ENCODE results near the gene MINK1.

MINK1 gene

DNA sequence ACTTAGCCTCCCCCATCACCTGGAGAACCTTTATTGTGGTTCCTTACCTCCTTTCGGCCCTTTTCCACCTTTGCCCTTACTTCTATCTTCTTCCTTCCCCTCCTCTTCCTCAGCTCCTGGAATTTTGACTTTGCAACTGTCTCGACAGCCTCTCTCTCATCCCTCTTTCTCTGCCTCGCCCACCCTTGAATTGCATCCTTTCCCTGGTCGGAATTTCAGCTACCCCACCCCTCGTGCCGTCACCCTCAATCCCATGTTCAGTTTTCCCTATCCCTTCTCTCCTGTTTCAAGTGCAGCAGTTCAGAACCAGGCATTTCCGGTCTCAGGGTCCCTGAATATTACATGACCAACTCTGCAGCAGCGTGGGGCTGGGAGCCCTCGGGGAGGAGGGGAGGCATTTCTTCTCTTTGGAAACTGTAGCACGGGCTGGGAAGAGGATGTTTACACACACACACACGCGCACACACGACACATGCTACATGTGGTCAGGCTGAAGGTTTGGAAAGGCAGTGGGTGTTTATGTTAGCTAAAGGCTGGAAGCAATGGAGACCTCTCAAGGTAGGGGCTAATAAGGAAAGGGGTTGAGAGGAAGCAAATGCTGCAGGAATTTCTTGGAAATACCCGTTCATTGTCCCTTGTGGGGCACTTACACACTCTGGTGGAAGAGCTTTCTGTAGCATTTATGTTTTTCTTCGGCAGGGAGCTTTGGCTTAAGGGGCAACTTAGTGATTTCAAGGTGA is 971 bp downstream of the MINK1 start:
- TF ChIP-seq GATA1 (IDR thresholded peaks at IDR 0.05; ENCODE audit: low read depth, low read length) = no peak
- no peak for TF ChIP-seq POLR2A (IDR thresholded peaks at IDR 0.05; ENCODE audit: low read length)
- DNase-seq = peak; percentile 37 to 46

DNA sequence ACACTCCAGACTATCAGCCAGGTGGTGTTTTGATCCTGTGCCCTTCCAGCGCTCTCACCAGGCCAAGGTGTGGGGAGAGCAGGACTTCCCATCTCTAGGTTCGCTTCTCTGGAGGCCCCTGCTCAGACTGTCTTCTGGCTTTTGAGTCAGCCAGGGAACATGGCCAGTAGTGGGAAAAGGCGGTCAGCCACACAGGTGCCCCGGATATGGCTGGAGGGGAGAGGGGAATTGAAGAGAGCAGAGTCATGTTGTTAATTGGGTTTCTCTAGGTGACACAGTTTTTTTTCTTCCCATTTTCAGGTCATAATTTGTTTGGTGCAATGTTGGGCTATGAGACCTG is 1.5 kb downstream of the MINK1 start:
- DNase-seq = peak in 1 of 2 experiments; percentile 37
- TF ChIP-seq POLR2A (IDR thresholded peaks at IDR 0.05; ENCODE audit: low read length) (no peak), GATA1 (IDR thresholded peaks at IDR 0.05; ENCODE audit: low read depth, low read length) (no peak)

- TF ChIP-seq POLR2A (IDR thresholded peaks at IDR 0.05; ENCODE audit: low read length) = no peak
- TF ChIP-seq GATA1 (IDR thresholded peaks at IDR 0.05; ENCODE audit: low read depth, low read length) = no peak
- DNase-seq = peak in 1 of 2 experiments; percentile 28
Observed at GRCh38 chr17:4836221-4836620, 3.1 kb downstream of the MINK1 start.

DNA sequence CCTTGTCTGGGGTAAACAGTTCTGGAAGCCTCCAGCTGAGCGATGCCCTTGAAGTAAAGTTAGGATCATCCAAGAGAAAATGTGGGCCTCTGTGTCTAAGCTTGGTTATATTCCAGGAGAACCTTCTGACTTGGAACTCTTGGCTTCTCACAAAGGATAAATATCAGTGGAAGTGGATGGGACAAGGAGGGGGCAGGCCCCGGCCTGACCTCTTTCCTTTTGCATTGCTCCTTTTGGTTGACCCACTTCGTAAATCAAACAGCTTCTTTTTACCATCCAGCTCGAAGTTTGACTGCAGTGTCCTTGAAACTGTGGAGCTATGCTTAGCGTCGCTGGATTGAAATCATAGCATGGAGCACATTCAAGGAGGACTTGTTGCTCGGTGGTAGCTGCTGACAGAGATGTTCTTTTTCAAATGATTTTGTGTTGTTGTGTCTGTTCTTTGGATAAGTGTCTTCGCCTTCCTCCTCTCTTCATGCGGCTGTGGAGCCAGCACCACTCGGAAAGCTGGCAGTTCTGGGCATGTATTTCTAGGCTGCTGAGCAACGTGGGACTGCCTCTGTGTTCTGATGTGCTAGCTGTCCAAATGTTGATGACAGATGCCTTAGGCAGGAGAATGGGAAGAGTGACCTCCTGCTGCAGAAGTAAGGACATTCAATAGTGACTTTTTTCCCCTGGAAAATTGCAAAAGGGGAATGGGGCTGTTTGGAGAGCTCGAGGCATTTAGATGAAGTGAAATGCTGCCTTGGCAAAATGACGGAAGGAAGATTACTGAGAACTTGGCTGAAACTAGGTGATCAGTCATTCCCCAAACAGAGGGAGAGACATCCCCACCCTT is 4.5 kb downstream of the MINK1 start:
- TF ChIP-seq GATA1 (IDR thresholded peaks at IDR 0.05; ENCODE audit: low read depth, low read length) (no peak), POLR2A (IDR thresholded peaks at IDR 0.05; ENCODE audit: low read length) (no peak)
- no peak for DNase-seq

GRCh38 chr17:4838309-4838785 is 5.2 kb downstream of the MINK1 start:
- DNase-seq = peak; percentile 62 to 83
- TF ChIP-seq POLR2A (IDR thresholded peaks at IDR 0.05; ENCODE audit: low read length) (no peak), GATA1 (IDR thresholded peaks at IDR 0.05; ENCODE audit: low read depth, low read length) (no peak)

DNA sequence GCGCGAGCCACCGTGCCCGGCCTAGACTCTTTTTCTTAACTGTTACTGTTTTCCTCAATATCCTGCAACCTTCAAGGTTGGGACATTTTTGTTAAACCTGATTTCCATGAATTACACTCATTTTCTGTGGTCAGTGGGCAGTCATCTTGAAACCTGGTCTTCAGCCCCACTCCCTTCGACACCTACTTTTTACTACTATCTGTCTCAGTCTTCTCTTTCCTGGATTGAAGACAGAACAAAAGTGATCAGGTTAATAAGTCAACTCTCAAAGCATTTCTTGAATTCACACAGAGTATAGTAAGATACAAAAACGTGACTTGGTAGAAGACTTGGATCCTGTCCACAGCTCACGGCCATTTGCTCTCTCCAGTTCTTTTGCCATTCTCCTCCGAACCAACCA is 6.1 kb downstream of the MINK1 start:
- TF ChIP-seq POLR2A (IDR thresholded peaks at IDR 0.05; ENCODE audit: low read length) (no peak), GATA1 (IDR thresholded peaks at IDR 0.05; ENCODE audit: low read depth, low read length) (no peak)
- DNase-seq = no peak

DNA sequence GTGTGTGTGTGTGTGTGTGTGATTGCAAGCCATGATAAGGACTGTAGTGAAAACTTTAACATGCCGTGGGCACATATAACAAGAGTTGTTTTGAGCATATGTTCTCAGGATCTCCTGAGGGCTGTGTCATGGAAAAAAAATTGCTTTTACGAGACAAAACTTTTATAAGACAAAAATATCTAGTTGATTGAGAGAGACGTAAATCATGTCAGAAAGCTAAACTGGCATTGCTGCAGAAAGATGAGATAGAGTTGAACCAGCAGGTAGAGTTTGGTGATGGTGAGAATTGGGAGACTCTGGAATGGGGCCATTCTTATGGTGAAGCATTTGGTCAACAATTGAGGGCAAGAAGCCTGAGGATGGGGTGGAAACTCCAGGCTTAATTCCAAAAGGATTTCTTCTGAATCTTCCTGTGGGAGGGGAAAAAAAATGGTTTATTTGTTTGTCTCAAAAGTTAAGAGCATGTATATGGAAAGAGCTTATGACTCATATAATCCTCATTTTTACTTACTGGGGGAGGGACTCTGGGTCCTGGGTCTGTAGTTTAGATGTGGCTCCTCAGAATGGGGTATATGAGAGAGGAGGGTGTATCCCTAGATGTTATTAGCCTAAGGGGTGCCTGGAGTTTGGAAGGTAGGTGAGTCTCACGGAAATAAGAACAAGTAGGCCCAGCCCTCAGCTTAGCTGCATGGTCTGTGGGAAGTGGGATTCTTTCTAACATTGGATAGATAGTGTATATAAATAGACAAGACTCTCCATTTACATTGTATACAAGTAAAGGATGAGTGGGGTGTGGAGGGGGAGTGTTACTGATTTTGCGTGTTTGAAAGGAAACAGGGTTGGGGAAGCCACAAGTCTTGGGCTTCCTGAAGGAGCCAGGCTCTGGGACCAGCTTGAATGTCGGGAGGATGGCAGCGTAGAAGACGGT is 7.1 kb downstream of the MINK1 start:
- TF ChIP-seq POLR2A (IDR thresholded peaks at IDR 0.05; ENCODE audit: low read length) (no peak), GATA1 (IDR thresholded peaks at IDR 0.05; ENCODE audit: low read depth, low read length) (no peak)
- no peak for DNase-seq

DNA sequence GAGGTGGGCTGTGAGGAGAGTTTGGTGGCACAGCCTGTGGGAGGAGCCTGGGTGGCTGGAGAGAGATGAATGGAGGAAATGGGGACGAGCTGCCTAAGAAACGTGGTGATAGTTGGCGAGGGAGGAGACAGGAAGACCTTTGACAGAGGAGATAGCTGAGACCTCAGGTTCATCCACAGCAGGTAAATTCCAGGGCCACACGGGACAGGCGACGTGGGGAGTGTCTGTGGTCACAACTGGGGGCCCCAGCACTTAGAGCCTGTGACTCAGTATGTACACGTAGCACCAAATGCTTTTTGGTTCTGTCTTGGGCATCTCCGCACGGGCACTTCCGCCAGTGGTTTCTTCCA is 7.7 kb downstream of the MINK1 start:
- DNase-seq = no peak
- no peak for TF ChIP-seq POLR2A (IDR thresholded peaks at IDR 0.05; ENCODE audit: low read length)
- TF ChIP-seq GATA1 (IDR thresholded peaks at IDR 0.05; ENCODE audit: low read depth, low read length) = no peak

- DNase-seq = no peak
- TF ChIP-seq POLR2A (IDR thresholded peaks at IDR 0.05; ENCODE audit: low read length) = no peak
- TF ChIP-seq GATA1 (IDR thresholded peaks at IDR 0.05; ENCODE audit: low read depth, low read length) = no peak
Observed at GRCh38 chr17:4842376-4842775, 9.2 kb downstream of the MINK1 start.

- TF ChIP-seq POLR2A (IDR thresholded peaks at IDR 0.05; ENCODE audit: low read length) (no peak), GATA1 (IDR thresholded peaks at IDR 0.05; ENCODE audit: low read depth, low read length) (no peak)
- no peak for DNase-seq
Observed at GRCh38 chr17:4843321-4844000, 10.3 kb downstream of the MINK1 start.

DNA sequence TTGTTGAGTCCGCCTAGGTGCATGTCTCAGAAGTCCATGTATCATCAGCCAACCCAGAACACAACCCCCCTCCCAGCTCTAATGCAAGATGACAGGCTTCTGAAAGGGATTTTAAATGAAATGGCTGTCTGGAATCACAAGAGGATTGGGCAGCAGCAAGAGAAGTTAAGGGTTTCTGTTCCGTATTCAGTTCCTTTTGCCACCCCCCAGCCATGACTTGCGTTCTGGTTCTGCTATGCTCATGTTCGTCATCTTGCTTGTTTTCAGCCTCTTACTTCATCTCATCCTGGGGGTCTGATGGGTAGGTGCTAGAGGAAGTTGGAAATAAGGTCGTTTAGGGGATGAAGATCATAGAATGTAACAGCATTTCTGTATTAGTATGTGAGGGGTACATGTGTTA is 12.0 kb downstream of the MINK1 start:
- TF ChIP-seq POLR2A (IDR thresholded peaks at IDR 0.05; ENCODE audit: low read length) (no peak), GATA1 (IDR thresholded peaks at IDR 0.05; ENCODE audit: low read depth, low read length) (no peak)
- DNase-seq = peak in 1 of 2 experiments; percentile 22

- DNase-seq = no peak
- no peak for TF ChIP-seq POLR2A (IDR thresholded peaks at IDR 0.05; ENCODE audit: low read length)
- no peak for TF ChIP-seq GATA1 (IDR thresholded peaks at IDR 0.05; ENCODE audit: low read depth, low read length)
Observed at GRCh38 chr17:4846635-4847390, 13.7 kb downstream of the MINK1 start.

Measured in erythroblast (primary cell).